Gastroesophageal sphincter (tissue), 3 donors: Measurements from ENCODE around the gene C17orf107.
"Not testable (repeated sequence)": the region's sequence is repeated elsewhere in the genome, so short reads cannot be mapped to it uniquely, and the experiment has no call there.

Experiments used
- CTCF ChIP-seq, 4 experiments: fragments of 200-600 bp in 2 of 4; fragments of 450-650 bp in 2 of 4; sonication (generic) in 1 of 4; IDR thresholded peaks; one replicate each; pipeline ENCODE4 v1.5.1; 2017 to 2019; ENCODE audit warnings: antibody characterized with exemption in 4 of 4, mild to moderate bottlenecking in 2 of 4, moderate library complexity in 2 of 4
- POLR2A ChIP-seq, 2 donors: fragments of 450-650 bp; IDR thresholded peaks; one replicate each; pipeline ENCODE4 v1.6.1; 2017; ENCODE audit warnings: antibody characterized with exemption in 2 of 2, mild to moderate bottlenecking in 2 of 2, moderate library complexity in 1 of 2
- POLR2AphosphoS5 ChIP-seq: sonication (generic); formaldehyde crosslinking; IDR thresholded peaks from one replicate; pipeline ENCODE4 v1.6.1; 2017; ENCODE audit warnings: antibody characterized with exemption

GRCh38 chr17:4926577-4927335, 27.4 kb downstream of the C17orf107 start:
- TF ChIP-seq CTCF (IDR thresholded peaks at IDR 0.05); POLR2A (IDR thresholded peaks at IDR 0.05); POLR2AphosphoS5: not testable (repeated sequence)
